Activated CD4-positive, alpha-beta T cell treated with anti-CD3 and anti-CD28 coated beads for 4 hours (primary cell): Measurements from ENCODE around the gene HEATR1.

Experiments
- DNase-seq, 2 donors: peaks; one replicate each; pipeline ENCODE4 v3.0.0-alpha.2; 2020

HEATR1 gene

DNA sequence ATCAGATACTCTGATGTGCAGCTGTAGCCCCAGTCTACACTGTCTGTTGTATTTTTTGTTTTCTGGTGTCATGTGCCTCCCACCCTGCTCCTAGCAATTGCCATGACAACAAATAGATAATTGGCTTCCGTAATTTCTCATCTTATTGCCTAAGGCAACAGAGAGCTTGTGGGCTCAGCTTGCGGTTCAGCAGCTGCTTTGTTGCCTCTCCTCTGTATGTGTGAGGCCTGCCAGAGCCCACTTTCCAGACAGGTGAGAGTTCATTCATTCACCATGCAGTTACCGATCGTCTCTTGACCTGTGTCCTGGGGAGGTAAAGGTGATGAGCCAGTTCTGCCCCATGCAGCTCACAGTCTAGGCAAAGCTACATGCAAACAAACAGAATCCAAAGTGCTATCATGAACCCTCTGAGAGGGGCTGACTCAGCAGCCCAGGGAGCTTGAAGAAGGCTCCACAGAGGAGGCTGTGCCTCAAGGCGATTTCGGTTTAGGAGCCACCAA is 68.6 kb downstream of the HEATR1 start:
- DNase-seq: no peak

DNA sequence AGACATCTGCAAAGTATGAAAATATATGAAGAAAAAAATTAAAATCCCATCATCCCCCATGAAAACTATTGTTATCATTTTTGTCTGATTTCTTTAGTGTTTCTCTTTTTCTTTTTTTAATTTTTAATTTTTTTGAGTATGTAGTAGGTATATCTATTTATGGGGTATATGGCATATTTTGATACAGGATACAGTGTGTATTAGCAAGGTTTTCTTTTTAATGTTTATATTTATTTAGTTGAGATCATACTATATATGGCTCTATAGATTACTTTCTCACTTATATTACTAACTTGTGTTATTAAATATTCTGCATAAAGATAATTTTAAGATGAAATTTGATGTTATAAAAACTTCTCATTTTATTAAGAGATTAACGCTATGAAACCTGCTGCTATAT is 69.1 kb downstream of the HEATR1 start:
- no peak for DNase-seq

DNA sequence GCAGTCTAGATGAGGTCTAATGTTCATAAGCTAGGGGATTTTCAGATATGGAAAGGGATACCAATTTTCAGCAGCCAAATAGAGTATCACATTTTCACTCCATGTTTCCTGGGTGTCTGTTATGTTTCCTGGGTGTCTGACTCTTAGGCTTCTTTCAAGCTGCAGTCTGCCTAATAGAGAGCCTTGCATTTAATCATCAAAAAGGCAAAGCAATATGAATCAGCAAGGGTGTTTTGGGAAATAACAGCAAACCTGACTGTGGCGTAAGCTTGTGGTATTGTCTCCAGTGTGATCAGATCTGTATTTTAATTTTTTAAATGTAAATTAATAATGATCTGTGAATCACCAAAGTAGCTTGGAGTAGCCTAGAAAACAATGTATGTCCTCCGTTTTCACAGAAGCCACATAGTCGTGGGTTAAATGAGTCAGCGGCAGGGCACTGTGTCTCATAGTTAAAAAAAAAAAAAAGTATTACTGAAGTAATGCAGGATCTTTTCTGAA is 70.1 kb downstream of the HEATR1 start:
- peak; percentile 55 to 56 for DNase-seq

DNA sequence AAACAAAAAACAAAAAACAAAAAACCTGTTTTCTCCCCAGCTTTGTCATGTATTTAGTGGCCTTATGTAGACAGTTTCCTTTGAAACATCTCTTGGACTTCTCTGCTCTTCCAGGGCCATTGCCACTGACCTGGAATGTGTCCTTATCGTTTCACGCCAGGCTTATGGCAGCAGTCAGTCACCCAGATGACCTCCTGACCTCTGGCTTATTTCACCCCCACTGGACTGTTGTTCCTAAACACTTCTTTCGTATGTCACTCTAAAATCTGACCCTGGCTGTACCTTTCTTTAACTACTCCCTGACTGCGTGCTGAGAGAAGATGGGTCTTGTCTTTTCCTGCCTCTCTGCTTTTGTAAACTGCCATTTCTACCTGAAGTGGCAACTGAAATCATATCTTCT is 71.5 kb downstream of the HEATR1 start:
- DNase-seq: no peak

DNA sequence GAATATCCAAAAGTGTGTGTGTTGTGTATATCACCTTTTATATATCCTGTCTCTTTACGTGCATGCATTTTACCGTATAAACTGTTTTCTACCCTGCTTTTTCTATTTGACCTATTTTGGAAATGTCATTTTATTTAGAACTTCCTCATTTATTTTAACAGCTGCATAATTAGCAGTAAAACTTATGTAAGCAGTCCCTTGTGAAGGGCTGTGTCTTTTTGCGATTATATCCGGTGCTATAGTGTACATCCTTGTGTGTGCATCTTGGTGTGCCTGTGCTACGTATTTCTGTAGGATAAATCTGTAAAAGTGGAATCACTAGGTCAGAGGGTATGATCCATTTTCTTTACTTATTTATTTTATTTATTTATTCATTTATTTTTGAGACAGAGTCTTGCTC is 73.4 kb downstream of the HEATR1 start:
- no peak for DNase-seq

DNA sequence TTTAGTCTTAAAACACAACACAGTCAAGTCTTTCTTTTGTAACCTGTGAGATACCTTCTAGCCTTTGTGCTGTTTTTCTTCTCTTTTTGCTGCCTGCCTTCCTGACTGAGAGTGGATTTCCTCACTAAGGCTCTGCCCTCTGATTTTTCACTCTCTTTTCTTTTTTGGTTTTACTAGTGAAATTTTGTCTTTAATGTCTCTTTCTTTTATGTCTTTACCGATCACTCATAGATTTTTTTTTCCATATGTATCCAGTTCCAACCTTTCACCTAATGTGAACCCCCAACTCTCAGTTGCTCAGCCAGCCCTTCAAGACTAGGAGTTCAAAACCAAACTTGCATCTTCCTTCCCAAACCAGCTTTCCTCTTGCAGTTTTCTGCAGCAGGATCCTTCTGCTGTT is 74.0 kb downstream of the HEATR1 start:
- DNase-seq: no peak

DNA sequence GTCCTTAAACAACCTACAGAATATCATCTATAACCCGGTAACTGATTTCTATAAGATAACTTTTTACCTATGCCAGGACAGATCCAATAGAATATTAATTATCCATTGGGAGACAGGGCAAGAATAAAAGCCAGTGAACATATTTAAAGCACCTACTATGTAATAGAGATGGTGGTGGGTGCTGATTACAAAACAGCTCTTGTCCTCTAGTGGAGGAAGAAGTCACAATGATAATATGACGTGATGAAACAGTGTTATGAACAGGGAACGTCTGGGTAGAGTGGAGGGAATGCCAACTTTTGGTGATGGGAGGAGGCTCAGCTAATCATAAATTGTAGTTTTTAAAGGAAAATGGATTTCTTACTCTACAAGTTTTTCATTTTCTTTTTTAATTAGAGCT is 78.2 kb downstream of the HEATR1 start:
- DNase-seq: no peak

DNA sequence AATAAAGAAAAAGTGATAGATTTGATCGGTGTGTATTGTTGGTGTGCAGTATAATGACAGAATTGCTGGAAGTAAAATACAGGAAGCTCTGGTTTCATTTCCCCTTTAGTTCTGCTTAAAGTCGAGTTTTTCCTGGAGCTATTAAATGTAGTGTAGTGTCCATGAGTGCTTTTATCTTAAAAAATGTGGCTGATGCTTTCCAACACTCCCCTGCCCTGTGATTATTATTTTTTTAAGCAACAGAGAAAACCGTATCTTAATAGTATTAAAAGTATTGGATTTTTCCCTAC is 79.5 kb downstream of the HEATR1 start:
- DNase-seq: no peak

DNA sequence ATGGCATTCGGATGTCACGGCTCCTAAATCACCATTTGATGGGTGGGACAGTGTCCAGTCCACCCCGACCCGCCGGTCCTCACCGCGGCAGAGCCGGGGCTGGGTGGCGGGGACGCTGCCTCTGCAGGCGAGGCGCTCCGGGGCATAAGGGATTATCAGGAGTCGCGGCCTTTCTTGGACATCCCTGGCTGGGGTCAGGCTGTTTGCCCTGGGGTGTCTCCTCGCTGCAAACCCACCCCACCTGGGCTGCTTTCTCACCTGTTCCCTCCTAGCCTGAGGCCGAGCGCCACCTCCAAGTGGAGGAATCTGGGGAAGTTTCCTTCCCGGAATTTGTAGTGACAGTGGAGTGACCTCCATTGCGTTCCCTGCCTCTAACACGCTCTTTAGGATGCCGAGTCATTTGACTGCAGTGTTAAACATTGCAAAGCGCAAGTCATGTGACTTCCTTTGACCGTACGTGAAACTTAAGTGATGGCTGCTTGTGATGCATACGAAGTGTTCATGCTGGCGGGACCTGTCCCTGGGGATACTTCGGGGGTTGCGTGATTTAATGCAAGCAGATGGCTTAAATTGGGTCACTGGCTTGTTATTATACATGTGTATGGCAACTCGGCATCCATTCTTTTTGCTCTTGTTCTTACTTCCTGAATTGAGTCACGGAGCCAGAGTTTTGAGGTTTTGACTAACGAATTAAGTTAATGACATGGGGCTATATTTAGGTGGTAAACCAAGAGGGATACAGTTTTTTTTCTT is 80.0 kb downstream of the HEATR1 start:
- DNase-seq: peak; percentile 53

DNA sequence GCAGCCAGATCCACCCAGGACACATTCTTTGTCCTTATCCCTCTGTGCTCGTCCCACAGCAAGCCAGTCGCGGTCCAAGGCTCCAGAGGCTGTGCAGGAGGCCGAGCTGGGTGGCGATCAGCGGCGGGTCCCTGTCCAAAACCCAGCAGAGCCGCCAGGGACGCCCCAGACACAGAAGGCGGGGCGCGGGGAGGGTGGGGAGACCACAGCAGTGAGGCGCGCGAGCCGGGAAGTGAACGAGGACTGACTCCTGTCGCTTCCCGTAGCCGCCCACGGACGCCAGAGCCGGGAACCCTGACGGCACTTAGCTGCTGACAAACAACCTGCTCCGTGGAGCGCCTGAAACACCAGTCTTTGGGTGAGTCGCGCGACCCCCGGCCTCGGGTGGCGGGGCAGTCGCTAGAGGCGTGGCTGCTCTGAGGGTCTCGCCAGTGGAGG is 80.6 kb downstream of the HEATR1 start, which contains the start of gene LGALS8:
Gene LGALS8 (plus strand): TSS at position 279 of the 438 bp plus-strand sequence. CDS start 2,089 bp downstream, outside the sequence.
- DNase-seq: peak; percentile 87 to 88

DNA sequence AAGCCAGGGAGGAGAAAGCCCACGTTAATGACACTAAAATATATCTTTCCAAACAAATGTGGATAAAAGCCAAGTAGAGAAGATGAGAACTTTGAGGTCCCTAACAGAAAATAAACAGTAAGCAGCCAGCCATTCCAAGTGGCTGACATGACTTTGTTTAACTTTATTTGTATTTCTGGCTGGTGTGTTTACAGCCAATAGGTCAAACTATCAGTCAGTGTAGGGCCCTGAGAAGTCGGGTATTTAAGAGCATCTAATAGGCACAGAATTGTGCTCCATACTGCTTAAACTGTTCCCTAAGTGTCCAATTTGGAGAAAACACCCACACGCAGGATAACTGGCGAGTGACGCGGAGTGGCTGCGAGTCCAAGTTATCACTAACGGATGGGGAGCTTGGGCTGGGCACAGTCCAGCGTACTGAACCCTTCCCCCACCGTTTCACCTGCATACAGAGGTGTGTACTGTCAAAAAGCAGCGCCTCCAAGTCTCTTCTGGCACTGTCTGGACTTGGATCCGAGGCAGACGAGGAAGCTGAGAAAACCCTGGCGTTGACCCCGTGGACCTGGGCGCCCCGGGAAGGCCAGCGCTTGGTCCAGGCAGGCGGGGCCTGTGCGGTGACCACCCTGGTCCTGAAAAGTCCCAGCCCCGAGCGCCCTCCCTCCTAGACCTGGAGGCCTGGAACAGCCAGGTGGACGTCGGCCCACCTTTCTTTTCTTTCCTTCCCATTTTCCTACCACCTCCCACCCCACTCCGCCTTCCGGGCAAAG is 81.2 kb downstream of the HEATR1 start:
- peak in 1 of 2 donors; percentile 5 for DNase-seq

DNA sequence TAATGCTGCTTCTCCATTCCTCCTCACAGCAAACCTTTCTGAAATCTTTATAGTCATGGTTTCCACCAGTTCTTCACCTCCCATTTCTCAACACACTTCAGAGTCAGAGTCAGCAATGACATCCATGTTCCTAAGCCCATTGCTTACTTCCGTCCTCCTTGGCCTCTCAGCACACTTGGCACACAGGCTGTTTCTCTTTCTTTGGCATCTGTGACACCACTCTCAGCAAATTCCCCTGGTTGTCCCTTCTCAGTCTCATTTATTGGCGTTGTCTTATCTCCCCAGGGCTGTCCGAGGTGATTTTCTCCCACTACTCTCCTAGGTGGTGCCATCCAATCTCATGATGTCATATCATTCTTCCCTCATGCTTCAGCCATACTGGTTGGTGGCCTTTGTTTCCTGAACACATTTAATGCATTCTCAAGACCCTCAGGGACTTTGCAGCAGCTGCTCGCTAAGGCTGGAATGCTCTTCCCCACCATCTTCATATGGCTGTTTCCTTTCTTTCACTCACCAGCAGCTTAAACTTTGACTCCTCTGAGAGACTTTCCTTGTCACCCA is 83.8 kb downstream of the HEATR1 start:
- DNase-seq: no peak

DNA sequence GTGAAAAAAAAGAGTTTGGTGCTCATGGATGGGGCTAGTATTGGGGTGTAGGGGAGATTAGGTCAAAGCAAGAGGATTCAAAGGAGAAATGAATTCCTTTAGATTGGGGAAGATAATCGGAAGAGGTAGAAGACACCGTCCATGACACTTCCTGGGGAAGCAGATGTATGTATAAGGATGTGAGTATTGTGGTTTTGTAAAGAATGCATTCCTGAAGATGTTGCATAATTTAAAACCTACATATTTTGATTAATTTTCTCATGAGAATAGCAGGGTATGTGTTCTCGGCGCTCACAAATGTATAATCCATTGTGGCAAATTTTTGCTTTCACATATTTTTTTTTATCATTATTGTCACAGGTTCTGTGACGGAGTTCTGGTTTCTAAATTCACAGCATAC is 86.0 kb downstream of the HEATR1 start:
- no peak for DNase-seq

DNA sequence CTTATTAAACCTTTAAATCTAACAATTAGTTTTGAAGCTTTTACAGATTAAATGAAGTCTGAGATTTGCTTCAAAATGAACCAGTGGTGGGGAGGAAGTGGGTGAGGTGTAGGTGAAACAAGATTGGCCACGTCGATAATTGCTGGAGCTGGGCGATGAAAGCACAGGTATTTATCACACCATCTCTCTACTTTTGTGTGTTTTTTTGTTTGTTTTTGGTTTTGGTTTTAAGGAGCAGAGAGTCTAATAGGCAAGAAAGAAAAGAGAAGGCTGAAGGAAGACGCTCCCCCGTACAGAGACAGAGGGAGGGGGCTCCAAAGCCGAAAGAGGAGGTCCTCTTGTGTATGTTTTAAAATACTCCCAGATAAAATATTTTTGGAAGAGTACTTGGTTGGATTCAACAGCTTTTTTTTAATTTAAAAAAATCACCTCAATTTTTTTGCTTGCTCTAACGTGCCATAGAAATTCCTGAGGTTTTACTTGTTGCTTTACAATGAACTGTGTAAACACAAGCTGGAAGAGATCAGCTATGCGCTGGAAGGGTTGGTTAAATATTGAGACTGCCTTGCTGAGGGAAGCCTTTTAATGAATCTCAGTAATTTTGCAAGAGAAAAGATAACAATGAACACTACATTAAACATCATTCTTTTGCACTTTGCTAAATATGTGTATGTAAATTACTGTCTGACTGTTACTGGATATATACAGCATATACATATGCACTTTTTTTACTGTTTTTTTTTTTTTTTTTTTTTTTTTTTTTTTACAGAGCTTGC is 87.2 kb downstream of the HEATR1 start:
- DNase-seq: peak; percentile 6 to 16

DNA sequence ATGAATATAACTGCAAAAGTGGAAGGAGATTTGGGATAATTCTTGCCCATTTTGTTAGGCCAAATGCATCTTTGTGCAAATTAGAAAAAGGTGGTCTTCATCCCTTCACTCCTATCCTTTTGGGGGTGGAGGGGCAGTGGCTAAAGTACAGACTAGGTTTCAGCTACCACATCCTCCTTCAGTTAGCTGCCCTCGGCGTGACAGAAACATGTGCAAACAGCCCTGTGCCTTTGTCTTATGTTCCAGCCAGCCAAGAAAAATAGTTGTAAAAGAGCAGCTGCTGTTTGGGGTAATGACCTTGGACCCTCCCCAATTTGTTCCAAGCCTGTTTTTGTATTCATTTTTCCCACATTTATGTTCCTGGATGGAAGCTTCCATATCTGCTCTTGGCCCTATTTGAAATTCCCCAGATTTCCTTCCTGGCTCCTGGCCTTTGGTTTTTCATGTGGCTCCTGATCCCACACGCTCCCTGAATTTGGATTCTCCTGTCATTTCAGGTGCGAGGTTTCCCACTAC is 88.8 kb downstream of the HEATR1 start:
- DNase-seq: no peak

DNA sequence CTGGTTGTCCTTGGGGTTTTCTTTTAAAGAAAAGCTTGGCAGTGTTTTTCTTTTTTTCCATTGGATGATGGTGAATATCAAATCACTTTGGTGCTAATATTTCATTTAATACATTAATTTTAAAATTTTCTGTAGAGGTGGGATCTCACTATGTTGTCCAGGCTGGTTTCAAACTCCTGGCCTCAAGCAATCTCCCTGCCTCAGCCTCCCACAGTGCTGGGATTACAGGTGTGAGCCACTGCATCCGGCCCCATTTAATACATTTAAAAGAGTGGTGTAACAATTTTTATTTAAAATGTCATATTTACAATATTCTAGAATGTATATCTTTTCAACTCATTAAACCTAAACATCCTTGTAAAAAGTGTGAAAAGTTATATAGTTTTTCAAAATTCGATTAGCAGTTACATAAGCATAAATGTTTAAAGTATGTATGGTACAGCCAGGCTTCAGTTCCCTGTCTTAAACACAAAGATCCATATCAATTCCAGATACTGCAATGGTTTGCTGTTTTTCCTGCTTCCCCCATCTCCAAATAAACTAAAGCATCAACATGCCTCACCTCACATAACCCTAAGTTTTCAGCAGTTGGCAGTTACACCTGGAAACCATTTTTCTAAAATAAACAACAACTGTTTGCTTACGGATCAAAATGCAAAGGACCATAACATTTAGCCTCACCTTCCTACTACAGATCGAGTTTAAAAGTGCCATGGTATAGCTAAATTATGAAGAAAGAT is 89.4 kb downstream of the HEATR1 start:
- DNase-seq: no peak

DNA sequence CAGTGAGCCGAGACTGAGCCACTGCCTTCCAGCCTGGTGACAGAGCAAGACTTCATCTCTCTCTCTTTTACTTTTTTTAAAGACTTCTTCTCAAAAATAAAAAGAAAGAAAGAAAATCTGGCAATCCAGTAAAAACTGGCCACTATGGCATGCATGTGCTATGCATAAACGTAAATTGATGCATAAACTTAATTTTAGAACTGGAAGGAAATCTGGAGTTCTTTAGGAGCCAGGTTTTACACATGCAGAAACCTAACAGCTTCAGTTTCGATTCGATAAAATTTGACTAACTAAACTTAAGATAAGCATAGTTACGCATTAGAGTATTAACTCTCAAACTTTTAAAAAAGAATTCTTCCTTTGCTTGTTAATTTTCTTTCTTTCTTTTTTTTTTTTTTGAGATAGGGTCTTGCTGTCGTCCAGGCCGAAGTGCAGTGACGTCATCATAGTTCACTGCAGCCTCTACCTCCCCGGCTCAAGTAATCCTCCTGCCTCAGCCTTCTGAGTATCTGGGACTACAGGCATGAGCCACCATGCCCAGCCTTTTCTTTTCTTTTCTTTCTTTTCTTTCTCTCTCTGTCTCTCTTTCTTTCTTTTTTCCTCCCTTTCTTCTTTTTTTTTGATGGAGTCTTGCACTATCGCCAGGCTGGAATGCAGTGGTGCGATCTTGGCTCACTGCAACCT is 92.4 kb downstream of the HEATR1 start:
- no peak for DNase-seq

DNA sequence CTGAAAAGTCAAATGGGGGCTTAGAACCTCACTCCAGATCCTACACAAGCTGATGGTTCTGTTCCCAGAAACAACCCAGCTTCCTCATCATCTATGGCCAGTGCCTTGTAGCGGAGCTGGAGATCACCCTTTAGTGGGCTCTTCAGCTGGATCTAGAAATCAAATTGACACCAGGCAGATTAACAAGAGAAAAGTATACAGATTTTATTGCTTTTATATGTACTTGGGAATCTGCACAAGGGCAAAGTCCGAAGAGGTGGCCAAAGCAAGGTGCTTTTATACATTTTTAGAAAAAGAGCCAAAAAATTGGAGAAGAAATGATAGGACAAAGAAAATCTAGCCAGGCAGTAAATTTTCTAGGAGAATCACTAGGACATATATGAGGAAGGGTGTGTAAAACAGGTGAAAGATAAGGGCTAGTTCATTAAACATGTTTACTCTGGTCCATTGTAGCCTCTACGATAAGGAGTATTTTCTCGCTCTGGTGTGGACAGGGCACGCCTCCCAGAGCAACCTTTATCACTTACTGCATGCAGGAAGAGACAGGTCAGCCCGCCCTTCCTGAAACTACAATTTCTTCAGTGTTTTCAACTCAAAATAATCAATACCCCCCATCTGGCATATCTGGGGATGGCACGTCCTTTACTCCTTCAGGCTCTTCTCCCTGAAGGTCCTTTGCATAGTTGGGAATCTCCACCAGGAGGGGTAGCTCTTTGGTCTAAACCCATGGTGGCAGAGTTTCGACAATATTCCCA is 94.5 kb downstream of the HEATR1 start:
- DNase-seq: no peak

DNA sequence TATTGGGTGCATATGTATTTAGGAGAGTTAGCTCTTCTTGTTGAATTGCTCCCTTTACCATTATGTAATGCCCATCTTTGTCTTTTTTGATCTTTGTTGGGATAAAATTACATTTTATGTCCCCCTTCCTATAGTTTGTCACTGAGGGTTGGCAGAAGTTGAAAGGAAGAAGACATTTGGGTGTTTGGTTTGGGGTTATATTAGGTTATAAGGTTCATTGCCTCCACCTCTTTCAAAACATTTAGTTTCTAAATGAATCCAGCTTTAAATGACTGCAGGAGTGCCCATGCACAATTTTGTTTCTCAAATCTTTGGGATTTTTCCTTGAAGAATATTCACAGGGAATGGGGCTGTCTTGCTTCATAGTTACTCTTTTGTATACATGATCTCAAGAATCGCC is 95.1 kb downstream of the HEATR1 start:
- no peak for DNase-seq

DNA sequence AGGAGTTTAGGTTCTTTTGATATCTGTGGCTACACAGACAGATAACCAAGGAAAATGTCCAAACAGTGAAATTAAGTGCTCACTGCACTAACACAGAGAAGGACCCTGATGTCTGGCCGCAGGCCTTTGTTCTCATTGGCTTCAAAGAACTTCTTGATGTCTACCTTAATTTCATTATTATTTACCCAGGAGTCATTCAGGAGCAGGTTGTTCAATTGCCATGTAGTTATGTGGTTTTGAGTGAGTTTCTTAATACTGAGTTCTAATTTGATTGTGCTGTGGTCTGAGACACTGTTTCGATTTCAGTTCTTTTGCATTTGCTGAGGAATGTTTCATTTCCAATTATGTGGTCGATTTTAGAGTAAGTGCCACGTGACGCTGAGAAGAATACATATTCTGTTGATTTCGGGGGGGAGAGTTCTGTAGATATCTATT is 95.7 kb downstream of the HEATR1 start:
- no peak for DNase-seq
